ENCODE results near the gene DNAAF3.
A peak's percentile ranks its signal among the peaks of the same experiment; 100 is the strongest.

DNAAF3 gene

GRCh38 chr19:55116859-55117662 lies 49.4 kb downstream of the DNAAF3 start, which contains the start of gene PPP1R12C:
TSS of gene PPP1R12C (minus strand) at chr19:55117637. CDS start at chr19:55117543, 94 bp downstream.
- Histone ChIP-seq H3K4me2 (ENCODE audit: low read depth, low read length, poor library complexity, severe bottlenecking) (peak within 1 kb of the TSS; percentile 97), H3K9me3 (ENCODE audit: insufficient read depth, low read depth, low read length) (no peaks in the 10 kb centered on the region), H3K79me2 (ENCODE audit: insufficient read depth, low read length) (peaks cover 51% of the 10 kb centered on the region), H3F3A (ENCODE audit: low read depth) (no peaks in the 10 kb centered on the region), H3K36me3 (ENCODE audit: insufficient read depth, low read length) (no peaks in the 10 kb centered on the region), H3K9ac (ENCODE audit: low read depth, low read length, poor library complexity, severe bottlenecking) (peak within 1 kb of the TSS; percentile 81), H3K9me2 (replicated peaks; ENCODE audit: low read depth, low read length) (no peaks in the 10 kb centered on the region), H3K27me3 (ENCODE audit: insufficient read depth, low read length, poor library complexity, severe bottlenecking) (no peaks in the 10 kb centered on the region), H4K20me1 (ENCODE audit: insufficient read depth, low read length, poor library complexity, severe bottlenecking) (peaks cover 49% of the 10 kb centered on the region), H2AFZ (ENCODE audit: low read length) (peak within 1 kb of the TSS; percentile 94), H3K4me3 (ENCODE audit: low read length, poor library complexity, severe bottlenecking) (peak within 1 kb of the TSS; percentile 86), H3K4me1 (ENCODE audit: insufficient read depth, low read length, poor library complexity, severe bottlenecking) (peaks cover 34% of the 10 kb centered on the region)
- TF ChIP-seq CTCF (conservative IDR thresholded peaks at IDR 0.05; ENCODE audit: low read length) = no peak
- no peak for TF ChIP-seq EZH2phosphoT487 (IDR thresholded peaks at IDR 0.05; ENCODE audit: borderline replicate concordance)

- H3K79me2 ChIP-seq (ENCODE audit: insufficient read depth, low read length) = peaks cover 55% of the 10 kb centered on the region
Observed at GRCh38 chr19:55116232-55116858, 50.1 kb downstream of the DNAAF3 start.

GRCh38 chr19:55115446-55116065 lies 50.9 kb downstream of the DNAAF3 start:
- Histone ChIP-seq H3K9me3 (ENCODE audit: insufficient read depth, low read depth, low read length) (no peaks in the 10 kb centered on the region), H2AFZ (ENCODE audit: low read length) (no peak overlapping the region), H3K9ac (ENCODE audit: low read depth, low read length, poor library complexity, severe bottlenecking) (peak overlapping the region; percentile 76), H3K79me2 (ENCODE audit: insufficient read depth, low read length) (peaks cover 55% of the 10 kb centered on the region), H3K36me3 (ENCODE audit: insufficient read depth, low read length) (no peaks in the 10 kb centered on the region), H3F3A (ENCODE audit: low read depth) (no peaks in the 10 kb centered on the region), H3K4me1 (ENCODE audit: insufficient read depth, low read length, poor library complexity, severe bottlenecking) (peaks cover 34% of the 10 kb centered on the region), H3K9me2 (replicated peaks; ENCODE audit: low read depth, low read length) (no peaks in the 10 kb centered on the region), H3K4me2 (ENCODE audit: low read depth, low read length, poor library complexity, severe bottlenecking) (peak overlapping the region; percentile 82), H3K4me3 (ENCODE audit: low read length, poor library complexity, severe bottlenecking) (peak overlapping the region; percentile 83), H3K27me3 (ENCODE audit: insufficient read depth, low read length, poor library complexity, severe bottlenecking) (no peaks in the 10 kb centered on the region), H4K20me1 (ENCODE audit: insufficient read depth, low read length, poor library complexity, severe bottlenecking) (peaks cover 50% of the 10 kb centered on the region)
- TF ChIP-seq CTCF (conservative IDR thresholded peaks at IDR 0.05; ENCODE audit: low read length) (no peak), EZH2phosphoT487 (IDR thresholded peaks at IDR 0.05; ENCODE audit: borderline replicate concordance) (no peak)

More at GRCh38 chr19:55116232-55116858, 50.1 kb downstream of the DNAAF3 start:
- Histone ChIP-seq H3K27me3 (ENCODE audit: insufficient read depth, low read length, poor library complexity, severe bottlenecking) (no peaks in the 10 kb centered on the region), H2AFZ (ENCODE audit: low read length) (no peak overlapping the region), H3K4me3 (ENCODE audit: low read length, poor library complexity, severe bottlenecking) (peak overlapping the region; percentile 83), H3K4me1 (ENCODE audit: insufficient read depth, low read length, poor library complexity, severe bottlenecking) (peaks cover 34% of the 10 kb centered on the region), H3K9me3 (ENCODE audit: insufficient read depth, low read depth, low read length) (no peaks in the 10 kb centered on the region), H3F3A (ENCODE audit: low read depth) (no peaks in the 10 kb centered on the region), H3K9me2 (replicated peaks; ENCODE audit: low read depth, low read length) (no peaks in the 10 kb centered on the region), H3K4me2 (ENCODE audit: low read depth, low read length, poor library complexity, severe bottlenecking) (peak overlapping the region; percentile 82), H3K36me3 (ENCODE audit: insufficient read depth, low read length) (no peaks in the 10 kb centered on the region), H4K20me1 (ENCODE audit: insufficient read depth, low read length, poor library complexity, severe bottlenecking) (peaks cover 50% of the 10 kb centered on the region), H3K9ac (ENCODE audit: low read depth, low read length, poor library complexity, severe bottlenecking) (peak overlapping the region; percentile 76)
- no peak for TF ChIP-seq CTCF (conservative IDR thresholded peaks at IDR 0.05; ENCODE audit: low read length)
- TF ChIP-seq EZH2phosphoT487 (IDR thresholded peaks at IDR 0.05; ENCODE audit: borderline replicate concordance) = no peak

Measured in Loucy (cell line).